Calu3 (cell line): ENCODE measurements around the gene PLXNA2. TPM values are rescaled to one million over a fixed set of nuclear protein-coding genes. Genes with fewer than 3 reads are reported as not detected.

Source experiments
- BruUV-seq: library from RNA; stranded (reverse); fragments of 400-500 nt; replicated peaks from 2 replicates; lab custom pipeline; 2021; lab: Mats Ljungman, UMichigan
- CTCF ChIA-PET: fragments of 300-600 bp; sonication (Branson Sonifier 250); formaldehyde crosslinking; loops from one replicate; lab custom pipeline; 2022; ENCODE audit warnings: antibody characterized with exemption; lab: Charles Lee
- DNase-seq: peaks from one replicate; pipeline ENCODE4 v3.0.0; 2022
- H3K27ac Mint-ChIP-seq: one replicate; pipeline ENCODE4 v1.8.0; 2022; ENCODE audit warnings: mixed read lengths; ENCODE audit not compliant: unreplicated experiment
- H3K27me3 Mint-ChIP-seq: one replicate; pipeline ENCODE4 v1.8.0; 2022; ENCODE audit warnings: mixed read lengths; ENCODE audit not compliant: unreplicated experiment
- H3K36me3 Mint-ChIP-seq: one replicate; pipeline ENCODE4 v1.8.0; 2022; ENCODE audit warnings: mild to moderate bottlenecking, moderate library complexity, mixed read lengths; ENCODE audit not compliant: insufficient read depth, unreplicated experiment
- H3K4me1 Mint-ChIP-seq: one replicate; pipeline ENCODE4 v1.8.0; 2022; ENCODE audit warnings: mild to moderate bottlenecking, low read depth, mixed read lengths; ENCODE audit not compliant: unreplicated experiment
- H3K4me3 Mint-ChIP-seq: one replicate; pipeline ENCODE4 v1.8.0; 2022; ENCODE audit warnings: mild to moderate bottlenecking, low read depth, moderate library complexity, mixed read lengths; ENCODE audit not compliant: unreplicated experiment
- H3K9me3 Mint-ChIP-seq: one replicate; pipeline ENCODE4 v1.8.0; 2022; ENCODE audit warnings: low read depth, mixed read lengths; ENCODE audit not compliant: unreplicated experiment
- CTCF ChIP-seq: fragments of 200-600 bp; IDR thresholded peaks from one replicate; pipeline ENCODE4 v1.8.0; 2022; ENCODE audit warnings: antibody characterized with exemption; ENCODE audit not compliant: unreplicated experiment
- intact Hi-C: fragments of 100-400 bp; cut with micrococcal nuclease; formaldehyde crosslinking; loops from one replicate; pipeline ENCODE4 v1.10.0; 2022; ENCODE audit not compliant: unreplicated experiment
- total RNA-seq: library from RNA; stranded (reverse); gene quantifications from 2 replicates; pipeline ENCODE4 v1.2.3, GENCODE V29; 2022

PLXNA2 gene
- total RNA-seq, 1 experiment from 2014 or later: 16.2 TPM

GRCh38 chr1:208165659-208166058 is 78.5 kb downstream of the PLXNA2 start:
- H3K4me3 Mint-ChIP-seq: no peak overlapping the region
- peaks cover 22% of the 10 kb centered on the region for H3K4me1 Mint-ChIP-seq
- no peak overlapping the region for H3K27ac Mint-ChIP-seq
- H3K9me3 Mint-ChIP-seq: no peaks in the 10 kb centered on the region
- no peaks in the 10 kb centered on the region for H3K36me3 Mint-ChIP-seq
- no peak for TF ChIP-seq CTCF
- CTCF ChIA-PET: no interaction called here
- H3K27me3 Mint-ChIP-seq: peaks cover 18% of the 10 kb centered on the region
- DNase-seq: no peak
- intact Hi-C loops: no loop called here
- no TSS peak for BruUV-seq

GRCh38 chr1:208164609-208165008 is 79.6 kb downstream of the PLXNA2 start:
- no peak for TF ChIP-seq CTCF
- no peaks in the 10 kb centered on the region for H3K36me3 Mint-ChIP-seq
- H3K4me3 Mint-ChIP-seq: no peak overlapping the region
- H3K4me1 Mint-ChIP-seq: peaks cover 15% of the 10 kb centered on the region
- H3K27ac Mint-ChIP-seq: no peak overlapping the region
- BruUV-seq: no TSS peak
- H3K9me3 Mint-ChIP-seq: no peaks in the 10 kb centered on the region
- DNase-seq: no peak
- peaks cover 18% of the 10 kb centered on the region for H3K27me3 Mint-ChIP-seq
- intact Hi-C loops: no loop called here
- CTCF ChIA-PET: no interaction called here

GRCh38 chr1:208163539-208163938 is 80.6 kb downstream of the PLXNA2 start:
- CTCF ChIA-PET: interaction anchor here (0.8 to 2.1 kb wide), 3 partner anchors 8 to 31 kb away, joined by 3 to 8 read pairs (median 6); no protein-coding TSS in a partner anchor

GRCh38 chr1:208162903-208163302 is 81.3 kb downstream of the PLXNA2 start:
- Mint-ChIP-seq H3K27ac (no peak overlapping the region), H3K36me3 (no peaks in the 10 kb centered on the region)
- CTCF ChIA-PET: interaction anchor here (0.8 to 2.1 kb wide), 3 partner anchors 9 to 31 kb away, joined by 3 to 8 read pairs (median 6); no protein-coding TSS in a partner anchor

More at GRCh38 chr1:208163539-208163938, 80.6 kb downstream of the PLXNA2 start:
- Mint-ChIP-seq H3K4me1 (peaks cover 15% of the 10 kb centered on the region), H3K4me3 (no peak overlapping the region), H3K27ac (no peak overlapping the region), H3K9me3 (no peaks in the 10 kb centered on the region), H3K27me3 (peaks cover 18% of the 10 kb centered on the region), H3K36me3 (no peaks in the 10 kb centered on the region)
- no peak for DNase-seq
- intact Hi-C loops: no loop called here
- BruUV-seq: no TSS peak
- TF ChIP-seq CTCF: no peak

More at GRCh38 chr1:208162903-208163302, 81.3 kb downstream of the PLXNA2 start:
- Mint-ChIP-seq H3K4me3 (no peak overlapping the region), H3K4me1 (peaks cover 15% of the 10 kb centered on the region), H3K27me3 (peaks cover 18% of the 10 kb centered on the region), H3K9me3 (no peaks in the 10 kb centered on the region)
- no TSS peak for BruUV-seq
- no peak for TF ChIP-seq CTCF
- intact Hi-C loops: no loop called here
- DNase-seq: no peak
